ENCODE results near the gene OPTN.

The OPTN gene

GRCh38 chr10:13100349-13101294, 659 bp downstream of the OPTN start:
- Histone ChIP-seq H3K23ac (ENCODE audit: low read depth, low read length, poor library complexity) (peak overlapping the region; percentile 82), H2AK5ac (ENCODE audit: low read depth, low read length) (peak overlapping the region; percentile 25), H3K4ac (ENCODE audit: low read length) (no peak overlapping the region), H3K79me1 (ENCODE audit: low read depth, low read length) (no peaks in the 10 kb centered on the region), H2BK5ac (ENCODE audit: low read length) (no peak overlapping the region), H3K4me1 (ENCODE audit: control insufficient read depth in 2 of 2, insufficient read depth in 1 of 2, low read depth in 1 of 2, low read length in 2 of 2) (peaks cover 4 to 12% of the 10 kb centered on the region in 2 donors), H3K36me3 (replicated peaks in 1 of 2; ENCODE audit: control insufficient read depth in 2 of 2, insufficient read depth in 2 of 2, low read length in 2 of 2) (no peaks in the 10 kb centered on the region), H4K91ac (ENCODE audit: low read depth, low read length, poor library complexity) (no peak overlapping the region), H4K8ac (ENCODE audit: low read depth, low read length) (no peak overlapping the region), H2AFZ (ENCODE audit: low read length) (peak overlapping the region; percentile 95), H2BK12ac (ENCODE audit: low read length) (no peak overlapping the region), H3K9me3 (replicated peaks in 1 of 2; ENCODE audit: control insufficient read depth in 2 of 2, insufficient read depth in 1 of 2, low read depth in 1 of 2, low read length in 2 of 2) (no peaks in the 10 kb centered on the region), H3K4me2 (ENCODE audit: insufficient read depth, low read length, poor library complexity, severe bottlenecking) (peak overlapping the region; percentile 85), H3K4me3 (ENCODE audit: low read length in 2 of 2) (peak overlapping the region; percentile 56 to 89), H3K14ac (ENCODE audit: low read length) (no peak overlapping the region), H3K18ac (ENCODE audit: low read length) (peak overlapping the region; percentile 62), H2BK15ac (ENCODE audit: low read length) (peak overlapping the region; percentile 43), H3K27me3 (ENCODE audit: control insufficient read depth in 3 of 3, insufficient read depth in 3 of 3, low read depth in 1 of 3, low read length in 3 of 3) (peaks cover 0 to 35% (median 0%) of the 10 kb centered on the region in 3 experiments), H2BK120ac (ENCODE audit: low read depth, low read length) (no peak overlapping the region), H3K27ac (replicated peaks; ENCODE audit: low read length) (no peak overlapping the region), H3K9ac (ENCODE audit: low read depth, low read length, poor library complexity) (peak overlapping the region; percentile 94)
- no CpG with 5 or more reads among the region's 35 CpGs for WGBS, 2 donors (ENCODE audit: extremely low coverage in 2 of 2, insufficient read length in 2 of 2, insufficient replicate concordance in 1 of 2)
- peak; percentile 8 for DNase-seq (ENCODE audit: low spot score)

GRCh38 chr10:13102002-13102794, 2.2 kb downstream of the OPTN start:
- H2BK5ac ChIP-seq (ENCODE audit: low read length) = no peak overlapping the region
- no CpG with 5 or more reads among the region's 13 CpGs for WGBS, 2 donors (ENCODE audit: extremely low coverage in 2 of 2, insufficient read length in 2 of 2, insufficient replicate concordance in 1 of 2)
- no peak overlapping the region for H2AFZ ChIP-seq (ENCODE audit: low read length)
- no peak overlapping the region for H2AK5ac ChIP-seq (ENCODE audit: low read depth, low read length)
- no peak for DNase-seq (ENCODE audit: low spot score)
- H3K18ac ChIP-seq (ENCODE audit: low read length) = no peak overlapping the region
- H3K14ac ChIP-seq (ENCODE audit: low read length) = no peak overlapping the region
- H3K9ac ChIP-seq (ENCODE audit: low read depth, low read length, poor library complexity) = no peak overlapping the region
- no peak overlapping the region for H4K91ac ChIP-seq (ENCODE audit: low read depth, low read length, poor library complexity)
- peaks cover 4 to 12% of the 10 kb centered on the region in 2 donors for H3K4me1 ChIP-seq (ENCODE audit: control insufficient read depth in 2 of 2, insufficient read depth in 1 of 2, low read depth in 1 of 2, low read length in 2 of 2)
- no peaks in the 10 kb centered on the region for H3K36me3 ChIP-seq (replicated peaks in 1 of 2; ENCODE audit: control insufficient read depth in 2 of 2, insufficient read depth in 2 of 2, low read length in 2 of 2)
- no peak overlapping the region for H3K4ac ChIP-seq (ENCODE audit: low read length)
- H3K27me3 ChIP-seq (ENCODE audit: control insufficient read depth in 3 of 3, insufficient read depth in 3 of 3, low read depth in 1 of 3, low read length in 3 of 3) = peaks cover 0 to 35% (median 0%) of the 10 kb centered on the region in 3 experiments
- H3K23ac ChIP-seq (ENCODE audit: low read depth, low read length, poor library complexity) = no peak overlapping the region
- no peak overlapping the region for H3K27ac ChIP-seq (replicated peaks; ENCODE audit: low read length)
- peak overlapping the region in 1 of 2 donors; percentile 53 for H3K4me3 ChIP-seq (ENCODE audit: low read length in 2 of 2)
- no peak overlapping the region for H2BK12ac ChIP-seq (ENCODE audit: low read length)
- H2BK120ac ChIP-seq (ENCODE audit: low read depth, low read length) = no peak overlapping the region
- H3K9me3 ChIP-seq (replicated peaks in 1 of 2; ENCODE audit: control insufficient read depth in 2 of 2, insufficient read depth in 1 of 2, low read depth in 1 of 2, low read length in 2 of 2) = no peaks in the 10 kb centered on the region
- no peaks in the 10 kb centered on the region for H3K79me1 ChIP-seq (ENCODE audit: low read depth, low read length)
- no peak overlapping the region for H3K4me2 ChIP-seq (ENCODE audit: insufficient read depth, low read length, poor library complexity, severe bottlenecking)
- no peak overlapping the region for H2BK15ac ChIP-seq (ENCODE audit: low read length)
- no peak overlapping the region for H4K8ac ChIP-seq (ENCODE audit: low read depth, low read length)

DNA sequence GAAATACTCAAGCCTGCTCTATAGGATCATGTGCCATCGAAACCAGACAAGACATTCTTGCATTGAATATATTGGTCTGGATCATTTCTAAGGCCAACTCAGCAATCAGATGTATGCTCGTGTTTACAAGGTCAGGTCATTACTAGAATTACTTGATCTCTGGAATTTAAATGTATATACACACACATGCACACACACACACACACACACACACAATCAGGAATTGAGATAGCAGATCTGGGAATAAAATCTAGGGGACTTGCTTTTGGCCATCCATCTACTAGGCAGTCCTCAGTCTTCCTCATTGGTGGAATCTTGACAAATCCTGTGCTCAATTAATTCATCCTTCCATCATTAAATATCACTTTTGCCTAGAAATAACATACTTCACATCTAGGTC, 3.6 kb downstream of the OPTN start:
- Histone ChIP-seq H3K18ac (ENCODE audit: low read length) (no peak overlapping the region), H2AK5ac (ENCODE audit: low read depth, low read length) (no peak overlapping the region), H3K9me3 (replicated peaks in 1 of 2; ENCODE audit: control insufficient read depth in 2 of 2, insufficient read depth in 1 of 2, low read depth in 1 of 2, low read length in 2 of 2) (no peaks in the 10 kb centered on the region), H3K4me1 (ENCODE audit: control insufficient read depth in 2 of 2, insufficient read depth in 1 of 2, low read depth in 1 of 2, low read length in 2 of 2) (peaks cover 6 to 12% of the 10 kb centered on the region in 2 donors), H3K4me3 (ENCODE audit: low read length in 2 of 2) (no peak overlapping the region), H3K4ac (ENCODE audit: low read length) (no peak overlapping the region), H3K14ac (ENCODE audit: low read length) (no peak overlapping the region), H4K8ac (ENCODE audit: low read depth, low read length) (no peak overlapping the region), H3K27ac (replicated peaks; ENCODE audit: low read length) (no peak overlapping the region), H3K27me3 (ENCODE audit: control insufficient read depth in 3 of 3, insufficient read depth in 3 of 3, low read depth in 1 of 3, low read length in 3 of 3) (peaks cover 0 to 35% (median 0%) of the 10 kb centered on the region in 3 experiments), H2BK120ac (ENCODE audit: low read depth, low read length) (no peak overlapping the region), H4K91ac (ENCODE audit: low read depth, low read length, poor library complexity) (no peak overlapping the region), H2BK12ac (ENCODE audit: low read length) (no peak overlapping the region), H3K9ac (ENCODE audit: low read depth, low read length, poor library complexity) (no peak overlapping the region), H2BK5ac (ENCODE audit: low read length) (no peak overlapping the region), H3K36me3 (replicated peaks in 1 of 2; ENCODE audit: control insufficient read depth in 2 of 2, insufficient read depth in 2 of 2, low read length in 2 of 2) (no peaks in the 10 kb centered on the region), H2BK15ac (ENCODE audit: low read length) (no peak overlapping the region), H3K23ac (ENCODE audit: low read depth, low read length, poor library complexity) (no peak overlapping the region), H2AFZ (ENCODE audit: low read length) (no peak overlapping the region), H3K79me1 (ENCODE audit: low read depth, low read length) (no peaks in the 10 kb centered on the region), H3K4me2 (ENCODE audit: insufficient read depth, low read length, poor library complexity, severe bottlenecking) (no peak overlapping the region)
- no peak for DNase-seq (ENCODE audit: low spot score)
- no CpG with 5 or more reads among the region's 2 CpGs for WGBS, 2 donors (ENCODE audit: extremely low coverage in 2 of 2, insufficient read length in 2 of 2, insufficient replicate concordance in 1 of 2)

- Histone ChIP-seq H3K18ac (ENCODE audit: low read length) (no peak overlapping the region), H3K4ac (ENCODE audit: low read length) (no peak overlapping the region), H3K4me3 (ENCODE audit: low read length in 2 of 2) (no peak overlapping the region), H2BK15ac (ENCODE audit: low read length) (no peak overlapping the region), H3K4me1 (ENCODE audit: control insufficient read depth in 2 of 2, insufficient read depth in 1 of 2, low read depth in 1 of 2, low read length in 2 of 2) (peaks cover 4 to 5% of the 10 kb centered on the region in 2 donors), H3K79me1 (ENCODE audit: low read depth, low read length) (no peaks in the 10 kb centered on the region), H3K23ac (ENCODE audit: low read depth, low read length, poor library complexity) (no peak overlapping the region), H2AFZ (ENCODE audit: low read length) (no peak overlapping the region), H2BK120ac (ENCODE audit: low read depth, low read length) (no peak overlapping the region), H2BK5ac (ENCODE audit: low read length) (no peak overlapping the region), H2AK5ac (ENCODE audit: low read depth, low read length) (no peak overlapping the region), H4K8ac (ENCODE audit: low read depth, low read length) (no peak overlapping the region), H4K91ac (ENCODE audit: low read depth, low read length, poor library complexity) (no peak overlapping the region), H3K36me3 (replicated peaks in 1 of 2; ENCODE audit: control insufficient read depth in 2 of 2, insufficient read depth in 2 of 2, low read length in 2 of 2) (no peaks in the 10 kb centered on the region), H3K9ac (ENCODE audit: low read depth, low read length, poor library complexity) (no peak overlapping the region), H3K14ac (ENCODE audit: low read length) (no peak overlapping the region), H3K27ac (replicated peaks; ENCODE audit: low read length) (no peak overlapping the region), H3K4me2 (ENCODE audit: insufficient read depth, low read length, poor library complexity, severe bottlenecking) (no peak overlapping the region), H3K27me3 (ENCODE audit: control insufficient read depth in 3 of 3, insufficient read depth in 3 of 3, low read depth in 1 of 3, low read length in 3 of 3) (peaks cover 0 to 35% (median 0%) of the 10 kb centered on the region in 3 experiments), H3K9me3 (replicated peaks in 1 of 2; ENCODE audit: control insufficient read depth in 2 of 2, insufficient read depth in 1 of 2, low read depth in 1 of 2, low read length in 2 of 2) (no peaks in the 10 kb centered on the region), H2BK12ac (ENCODE audit: low read length) (no peak overlapping the region)
- DNase-seq (ENCODE audit: low spot score) = no peak
- WGBS, 2 donors (ENCODE audit: extremely low coverage in 2 of 2, insufficient read length in 2 of 2, insufficient replicate concordance in 1 of 2) = no CpG with 5 or more reads among the region's 14 CpGs
Observed at GRCh38 chr10:13104697-13105096, 4.7 kb downstream of the OPTN start.
